ENCODE measurements around the gene ENTHD1.
A peak's percentile ranks its signal among the peaks of the same experiment; 100 is the strongest.

ENTHD1 gene

GRCh38 chr22:39728236-39728860 is 165.2 kb downstream of the ENTHD1 start:
- DNase-seq: no peak

GRCh38 chr22:39727541-39727940 is 166.0 kb downstream of the ENTHD1 start:
- peak in 1 of 2 experiments; percentile 65 for DNase-seq

GRCh38 chr22:39725351-39726035 is 168.1 kb downstream of the ENTHD1 start:
- DNase-seq: peak; percentile 80 to 96

- DNase-seq: no peak
Observed at GRCh38 chr22:39724857-39725256, 168.7 kb downstream of the ENTHD1 start.

- DNase-seq: peak in 1 of 2 experiments; percentile 59
Observed at GRCh38 chr22:39724390-39724789, 169.2 kb downstream of the ENTHD1 start.

- no peak for DNase-seq
Observed at GRCh38 chr22:39723899-39724351, 169.6 kb downstream of the ENTHD1 start.

- DNase-seq: no peak
Observed at GRCh38 chr22:39723463-39723862, 170.1 kb downstream of the ENTHD1 start.

- no peak for DNase-seq
Observed at GRCh38 chr22:39722501-39722900, 171.1 kb downstream of the ENTHD1 start.

- DNase-seq: no peak
Observed at GRCh38 chr22:39722032-39722325, 171.6 kb downstream of the ENTHD1 start.

- no peak for DNase-seq
Observed at GRCh38 chr22:39721206-39722031, 172.1 kb downstream of the ENTHD1 start.

GRCh38 chr22:39719559-39720450 is 173.8 kb downstream of the ENTHD1 start:
- DNase-seq: no peak

GRCh38 chr22:39718921-39719475 is 174.6 kb downstream of the ENTHD1 start:
- no peak for DNase-seq

- no peak for DNase-seq
Observed at GRCh38 chr22:39718206-39718605, 175.4 kb downstream of the ENTHD1 start.

- DNase-seq: no peak
Observed at GRCh38 chr22:39717099-39717498, 176.5 kb downstream of the ENTHD1 start.

GRCh38 chr22:39716534-39716933 is 177.0 kb downstream of the ENTHD1 start:
- no peak for DNase-seq

- no peak for DNase-seq
Observed at GRCh38 chr22:39715778-39716495, 177.6 kb downstream of the ENTHD1 start.

- DNase-seq: no peak
Observed at GRCh38 chr22:39714321-39714720, 179.2 kb downstream of the ENTHD1 start.

GRCh38 chr22:39713799-39714290 is 179.7 kb downstream of the ENTHD1 start:
- DNase-seq: no peak

- DNase-seq: no peak
Observed at GRCh38 chr22:39712751-39713525, 180.6 kb downstream of the ENTHD1 start.

- DNase-seq: no peak
Observed at GRCh38 chr22:39712081-39712480, 181.5 kb downstream of the ENTHD1 start.
